Panc1 (cell line): Measurements from ENCODE around the gene SPDEF. TPM values are rescaled to one million over a fixed set of nuclear protein-coding genes. Genes with fewer than 3 reads are reported as not detected.
A peak's percentile ranks its signal among the peaks of the same experiment; 100 is the strongest.

Experiments
- ATAC-seq: fragments of 200-7000 bp; cut with Tn5 transposase; 2 replicates; pipeline ENCODE4 v1.9.1; 2020; ENCODE audit warnings: mild to moderate bottlenecking, moderate library complexity
- BruUV-seq: library from RNA; stranded (reverse); fragments of 400-500 nt; replicated peaks from 2 replicates; lab custom pipeline; 2021; lab: Mats Ljungman, UMichigan
- CTCF ChIA-PET: fragments of 300-600 bp; sonication (Branson Sonifier 250); formaldehyde crosslinking; loops from one replicate; lab custom pipeline; 2022; ENCODE audit warnings: antibody characterized with exemption; lab: Charles Lee
- POLR2A ChIA-PET: fragments of 300-600 bp; sonication (Branson Sonifier 250); formaldehyde crosslinking; loops from one replicate; lab custom pipeline; 2022; ENCODE audit warnings: antibody characterized with exemption; lab: Charles Lee
- DNase-seq: peaks from one replicate; pipeline ENCODE4 v3.0.0-alpha.2; 2010; ENCODE audit warnings: low read depth, low spot score
- H3K27ac ChIP-seq: 2 replicates; pipeline ENCODE4 v1.5.1; 2011; ENCODE audit warnings: mild to moderate bottlenecking, low read length, inconsistent platforms
- H3K27me3 ChIP-seq: fragments of 200-500 bp; sonication (Bioruptor generic); 2 replicates; pipeline ENCODE4 v1.6.0; 2014; ENCODE audit warnings: low read length, inconsistent platforms; ENCODE audit not compliant: control insufficient read depth, insufficient read depth
- H3K36me3 ChIP-seq: fragments of 200-500 bp; sonication (Bioruptor generic); 2 replicates; pipeline ENCODE4 v1.5.1; 2014; ENCODE audit warnings: inconsistent platforms, mild to moderate bottlenecking, low read length, moderate library complexity; ENCODE audit not compliant: control insufficient read depth, insufficient read depth
- H3K4me1 ChIP-seq: 2 replicates; pipeline ENCODE4 v1.5.1; 2011; ENCODE audit warnings: inconsistent platforms, mild to moderate bottlenecking, low read length, moderate library complexity; ENCODE audit not compliant: control insufficient read depth, insufficient read depth
- H3K4me3 ChIP-seq, 2 experiments: 2 replicates each; pipeline ENCODE4 v1.5.1; 2011 to 2012; ENCODE audit warnings: low read depth in 2 of 2, low read length in 2 of 2, mild to moderate bottlenecking in 2 of 2, inconsistent platforms in 1 of 2, moderate library complexity in 1 of 2
- H3K9me3 ChIP-seq: fragments of 200-500 bp; sonication (Bioruptor generic); 2 replicates; pipeline ENCODE4 v1.5.1; 2014; ENCODE audit warnings: low read depth, mild to moderate bottlenecking, inconsistent platforms, low read length, moderate library complexity; ENCODE audit not compliant: control insufficient read depth, insufficient read depth
- POLR2AphosphoS5 ChIP-seq: IDR thresholded peaks from 2 replicates; pipeline ENCODE4 v1.6.1; 2012; ENCODE audit warnings: mild to moderate bottlenecking, low read depth, low read length, moderate library complexity
- SIN3A ChIP-seq: IDR thresholded peaks from 2 replicates; pipeline ENCODE4 v1.6.1; 2012; ENCODE audit warnings: low read depth, mild to moderate bottlenecking, low read length, moderate library complexity, borderline replicate concordance; ENCODE audit not compliant: insufficient read depth
- TCF7L2 ChIP-seq: IDR thresholded peaks from 2 replicates; pipeline ENCODE4 v1.6.1; 2011; ENCODE audit warnings: mild to moderate bottlenecking, low read depth, low read length, inconsistent platforms
- in situ Hi-C: cut with HindIII; loops from 2 replicates; pipeline ENCODE4 v1.10.0; 2016; ENCODE audit warnings: low sequenced_read_pairs, low pct_unique_long_range_greater_than_20kb
- intact Hi-C: fragments of 100-400 bp; cut with micrococcal nuclease; formaldehyde crosslinking; loops from one replicate; pipeline ENCODE4 v1.10.0; 2022; ENCODE audit not compliant: unreplicated experiment
- total RNA-seq: library from RNA; stranded (reverse); gene quantifications from one replicate; pipeline ENCODE4 v1.2.1, GENCODE V29; 2021; ENCODE audit not compliant: unreplicated experiment
- TF ChIP-seq, protein P1 (sequence below), 2 experiments: IDR thresholded peaks; 2 replicates each; pipeline ENCODE4 v1.6.1; 2011 to 2012; ENCODE audit warnings: low read depth in 2 of 2, control low read depth in 1 of 2, low read length in 1 of 2, mild to moderate bottlenecking in 1 of 2, moderate library complexity in 1 of 2; ENCODE audit not compliant: insufficient read depth in 1 of 2
- TF ChIP-seq, protein P2 (sequence below): fragments of 450-650 bp; IDR thresholded peaks from 2 replicates; pipeline ENCODE4 v1.5.1; 2017; ENCODE audit warnings: mild to moderate bottlenecking

The SPDEF gene
- total RNA-seq, 1 experiment from 2014 or later, result 1.6 TPM

DNA sequence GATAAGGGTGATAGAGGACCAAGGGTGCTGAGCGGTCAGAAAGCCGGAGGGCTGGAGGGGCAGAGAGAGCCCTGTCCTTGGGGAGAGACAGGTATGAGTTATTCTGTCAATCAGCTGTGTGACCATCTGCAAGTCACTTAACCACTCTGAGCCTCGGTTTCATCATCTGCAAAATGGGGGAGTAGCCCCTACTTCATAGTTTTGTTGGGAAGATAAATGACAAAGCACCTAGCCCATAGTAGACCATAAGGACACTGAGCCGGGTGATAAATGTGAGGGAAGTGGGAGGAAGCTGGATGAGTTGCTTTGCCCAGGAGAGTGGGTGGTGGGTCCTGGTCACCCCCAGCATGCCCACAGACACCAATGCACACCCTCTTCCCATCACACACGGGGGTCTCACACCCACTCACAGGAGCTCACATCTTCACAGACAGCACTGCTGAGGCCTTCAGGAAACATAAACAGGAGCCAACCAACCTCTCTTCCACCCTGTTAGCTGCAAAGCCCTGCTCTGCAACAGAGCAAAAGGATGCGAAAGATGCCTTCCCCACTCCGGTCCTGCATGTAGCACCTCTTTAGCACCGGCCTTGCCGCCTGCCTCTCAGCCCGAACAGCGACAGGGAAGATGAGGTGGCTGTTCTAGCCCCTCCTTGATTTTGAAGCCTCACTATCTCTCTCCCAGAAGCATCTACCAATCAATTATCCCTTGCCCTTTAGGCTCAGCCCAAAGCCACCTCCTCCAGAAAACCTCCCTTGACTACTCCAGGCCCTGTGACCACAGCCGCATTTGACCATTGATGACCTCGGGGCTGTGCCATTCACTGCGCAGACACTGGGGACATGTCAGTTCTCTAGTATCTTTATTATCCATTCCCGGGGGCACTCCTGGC is 18.9 kb downstream of the SPDEF start:
- DNase-seq (no peak), ATAC-seq (0 out of 2 replicates have a peak, but pooled peaks have one; percentile 17)
- H3K4me3 ChIP-seq, result no peak overlapping the region
- H3K27me3 ChIP-seq, result no peaks in the 10 kb centered on the region
- in situ Hi-C loops, result no loop called here
- intact Hi-C loops, result no loop called here
- ChIA-PET POLR2A (interaction anchor here (1.0 kb wide), 1 partner anchor 43 kb away, joined by 3 read pairs; no protein-coding TSS in a partner anchor), CTCF (no interaction called here)
- peaks cover 41% of the 10 kb centered on the region for H3K4me1 ChIP-seq
- H3K36me3 ChIP-seq, result no peaks in the 10 kb centered on the region
- TF ChIP-seq, protein P1, sequence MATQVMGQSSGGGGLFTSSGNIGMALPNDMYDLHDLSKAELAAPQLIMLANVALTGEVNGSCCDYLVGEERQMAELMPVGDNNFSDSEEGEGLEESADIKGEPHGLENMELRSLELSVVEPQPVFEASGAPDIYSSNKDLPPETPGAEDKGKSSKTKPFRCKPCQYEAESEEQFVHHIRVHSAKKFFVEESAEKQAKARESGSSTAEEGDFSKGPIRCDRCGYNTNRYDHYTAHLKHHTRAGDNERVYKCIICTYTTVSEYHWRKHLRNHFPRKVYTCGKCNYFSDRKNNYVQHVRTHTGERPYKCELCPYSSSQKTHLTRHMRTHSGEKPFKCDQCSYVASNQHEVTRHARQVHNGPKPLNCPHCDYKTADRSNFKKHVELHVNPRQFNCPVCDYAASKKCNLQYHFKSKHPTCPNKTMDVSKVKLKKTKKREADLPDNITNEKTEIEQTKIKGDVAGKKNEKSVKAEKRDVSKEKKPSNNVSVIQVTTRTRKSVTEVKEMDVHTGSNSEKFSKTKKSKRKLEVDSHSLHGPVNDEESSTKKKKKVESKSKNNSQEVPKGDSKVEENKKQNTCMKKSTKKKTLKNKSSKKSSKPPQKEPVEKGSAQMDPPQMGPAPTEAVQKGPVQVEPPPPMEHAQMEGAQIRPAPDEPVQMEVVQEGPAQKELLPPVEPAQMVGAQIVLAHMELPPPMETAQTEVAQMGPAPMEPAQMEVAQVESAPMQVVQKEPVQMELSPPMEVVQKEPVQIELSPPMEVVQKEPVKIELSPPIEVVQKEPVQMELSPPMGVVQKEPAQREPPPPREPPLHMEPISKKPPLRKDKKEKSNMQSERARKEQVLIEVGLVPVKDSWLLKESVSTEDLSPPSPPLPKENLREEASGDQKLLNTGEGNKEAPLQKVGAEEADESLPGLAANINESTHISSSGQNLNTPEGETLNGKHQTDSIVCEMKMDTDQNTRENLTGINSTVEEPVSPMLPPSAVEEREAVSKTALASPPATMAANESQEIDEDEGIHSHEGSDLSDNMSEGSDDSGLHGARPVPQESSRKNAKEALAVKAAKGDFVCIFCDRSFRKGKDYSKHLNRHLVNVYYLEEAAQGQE (IDR thresholded peaks at IDR 0.05; ENCODE audit: insufficient read depth in 1 of 2, low read depth in 2 of 2, low read length in 1 of 2), result no peak
- no peak for TF ChIP-seq SIN3A
- no peak for TF ChIP-seq POLR2AphosphoS5
- 0 out of 2 replicates have a peak, but pooled peaks have one; percentile 10 for TF ChIP-seq TCF7L2
- peak overlapping the region; percentile 46; the same call in 1 of the 2 replicates for H3K27ac ChIP-seq
- H3K9me3 ChIP-seq, result no peaks in the 10 kb centered on the region
- BruUV-seq, result no TSS peak

DNA sequence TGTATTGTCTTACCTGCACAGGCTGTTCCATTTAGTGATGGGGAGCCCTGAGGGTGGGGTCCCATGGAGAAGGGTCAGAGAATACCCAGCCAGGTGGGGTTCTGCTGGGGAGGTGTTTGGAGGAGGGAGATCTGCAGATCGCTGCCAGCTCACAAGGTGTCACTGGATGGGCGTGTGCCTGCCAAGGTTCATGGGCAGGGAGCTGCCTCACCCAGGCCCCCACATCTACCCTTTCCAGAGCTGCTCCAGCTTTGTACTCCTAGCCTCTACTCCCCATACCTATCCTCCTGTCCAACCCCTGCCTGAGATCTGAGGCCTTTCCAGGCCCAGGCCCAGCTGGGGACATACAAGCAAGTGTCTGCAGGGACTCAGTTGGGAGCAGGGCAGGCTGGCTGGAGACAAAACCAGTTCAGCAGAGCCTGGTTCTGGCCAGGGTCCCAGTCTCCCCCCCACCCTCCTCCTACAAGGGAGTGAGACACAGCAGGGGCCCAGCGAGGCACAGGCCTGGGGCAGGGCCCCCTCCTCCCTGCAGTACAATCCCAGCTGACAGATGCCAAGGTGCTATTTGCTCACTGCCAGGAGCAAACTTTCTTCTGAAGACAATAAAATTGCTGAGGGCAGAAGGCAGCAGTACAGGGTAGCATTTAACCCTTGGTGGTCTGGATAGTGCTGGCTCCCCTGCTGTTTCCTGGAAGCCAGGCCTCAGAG is 19.7 kb downstream of the SPDEF start:
- BruUV-seq, result no TSS peak
- intact Hi-C loops, result no loop called here

More for the DNA sequence above, 19.7 kb downstream of the SPDEF start:
- Histone ChIP-seq H3K27ac (peak overlapping the region; percentile 46), H3K4me3 (no peak overlapping the region), H3K36me3 (no peaks in the 10 kb centered on the region), H3K9me3 (no peaks in the 10 kb centered on the region), H3K4me1 (peaks cover 41% of the 10 kb centered on the region), H3K27me3 (no peaks in the 10 kb centered on the region)
- in situ Hi-C loops, result no loop called here
- TF ChIP-seq TCF7L2 (peak; percentile 93), SIN3A (no peak), POLR2AphosphoS5 (peak; percentile 64)
- TF ChIP-seq, protein P1 (IDR thresholded peaks at IDR 0.05; ENCODE audit: insufficient read depth in 1 of 2, low read depth in 2 of 2, low read length in 1 of 2), result no peak
- TF ChIP-seq, protein P2, sequence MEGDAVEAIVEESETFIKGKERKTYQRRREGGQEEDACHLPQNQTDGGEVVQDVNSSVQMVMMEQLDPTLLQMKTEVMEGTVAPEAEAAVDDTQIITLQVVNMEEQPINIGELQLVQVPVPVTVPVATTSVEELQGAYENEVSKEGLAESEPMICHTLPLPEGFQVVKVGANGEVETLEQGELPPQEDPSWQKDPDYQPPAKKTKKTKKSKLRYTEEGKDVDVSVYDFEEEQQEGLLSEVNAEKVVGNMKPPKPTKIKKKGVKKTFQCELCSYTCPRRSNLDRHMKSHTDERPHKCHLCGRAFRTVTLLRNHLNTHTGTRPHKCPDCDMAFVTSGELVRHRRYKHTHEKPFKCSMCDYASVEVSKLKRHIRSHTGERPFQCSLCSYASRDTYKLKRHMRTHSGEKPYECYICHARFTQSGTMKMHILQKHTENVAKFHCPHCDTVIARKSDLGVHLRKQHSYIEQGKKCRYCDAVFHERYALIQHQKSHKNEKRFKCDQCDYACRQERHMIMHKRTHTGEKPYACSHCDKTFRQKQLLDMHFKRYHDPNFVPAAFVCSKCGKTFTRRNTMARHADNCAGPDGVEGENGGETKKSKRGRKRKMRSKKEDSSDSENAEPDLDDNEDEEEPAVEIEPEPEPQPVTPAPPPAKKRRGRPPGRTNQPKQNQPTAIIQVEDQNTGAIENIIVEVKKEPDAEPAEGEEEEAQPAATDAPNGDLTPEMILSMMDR, result no peak
- ChIA-PET CTCF (no interaction called here), POLR2A (interaction anchor here (1.0 kb wide), 1 partner anchor 44 kb away, joined by 3 read pairs; no protein-coding TSS in a partner anchor)
- DNase-seq (no peak), ATAC-seq (peak; percentile 64)
